Measurements from ENCODE around the gene TMC3.

- TF ChIP-seq CBX5 (IDR thresholded peaks at IDR 0.05; ENCODE audit: borderline replicate concordance, low read depth) = no peak
- TF ChIP-seq KLF16 (IDR thresholded peaks at IDR 0.05) = no peak
- TF ChIP-seq EP300 (IDR thresholded peaks at IDR 0.05; ENCODE audit: low read length) = no peak
- no peak for TF ChIP-seq EZH2 (IDR thresholded peaks at IDR 0.05; ENCODE audit: borderline replicate concordance, low read depth, low read length)
- TF ChIP-seq USF2 (CRISPR knock-in tag; IDR thresholded peaks at IDR 0.05) = no peak
- TF ChIP-seq CHCHD3 (CRISPR knock-in tag; IDR thresholded peaks at IDR 0.05) = no peak
- TF ChIP-seq SIN3A (IDR thresholded peaks at IDR 0.05; ENCODE audit: borderline replicate concordance in 2 of 2, control insufficient read depth in 1 of 2, low read depth in 2 of 2, low read length in 2 of 2) = no peak
Observed at GRCh38 chr15:81386947-81387346, 12.9 kb upstream of the TMC3 start.
